ENCODE data around the gene STXBP2.

- TF ChIP-seq EZH2 (IDR thresholded peaks at IDR 0.05; ENCODE audit: insufficient read depth, poor library complexity, severe bottlenecking) (no peak), EZH2phosphoT487 (IDR thresholded peaks at IDR 0.05; ENCODE audit: insufficient read depth, low read depth) (no peak)
These were observed 38.7 kb upstream of the STXBP2 start for GRCh38 chr19:7598180-7598579.
